HG02970 (cell line): Measurements from ENCODE around the gene AKNA.

Experiments
- ATAC-seq: cut with Tn5 transposase; IDR thresholded peaks from one replicate; pipeline ENCODE4 v1.9.1; 2021; ENCODE audit warnings: mild to moderate bottlenecking, moderate library complexity, moderate number of reproducible peaks; ENCODE audit not compliant: unreplicated experiment, low FRiP score

The AKNA gene, protein sequence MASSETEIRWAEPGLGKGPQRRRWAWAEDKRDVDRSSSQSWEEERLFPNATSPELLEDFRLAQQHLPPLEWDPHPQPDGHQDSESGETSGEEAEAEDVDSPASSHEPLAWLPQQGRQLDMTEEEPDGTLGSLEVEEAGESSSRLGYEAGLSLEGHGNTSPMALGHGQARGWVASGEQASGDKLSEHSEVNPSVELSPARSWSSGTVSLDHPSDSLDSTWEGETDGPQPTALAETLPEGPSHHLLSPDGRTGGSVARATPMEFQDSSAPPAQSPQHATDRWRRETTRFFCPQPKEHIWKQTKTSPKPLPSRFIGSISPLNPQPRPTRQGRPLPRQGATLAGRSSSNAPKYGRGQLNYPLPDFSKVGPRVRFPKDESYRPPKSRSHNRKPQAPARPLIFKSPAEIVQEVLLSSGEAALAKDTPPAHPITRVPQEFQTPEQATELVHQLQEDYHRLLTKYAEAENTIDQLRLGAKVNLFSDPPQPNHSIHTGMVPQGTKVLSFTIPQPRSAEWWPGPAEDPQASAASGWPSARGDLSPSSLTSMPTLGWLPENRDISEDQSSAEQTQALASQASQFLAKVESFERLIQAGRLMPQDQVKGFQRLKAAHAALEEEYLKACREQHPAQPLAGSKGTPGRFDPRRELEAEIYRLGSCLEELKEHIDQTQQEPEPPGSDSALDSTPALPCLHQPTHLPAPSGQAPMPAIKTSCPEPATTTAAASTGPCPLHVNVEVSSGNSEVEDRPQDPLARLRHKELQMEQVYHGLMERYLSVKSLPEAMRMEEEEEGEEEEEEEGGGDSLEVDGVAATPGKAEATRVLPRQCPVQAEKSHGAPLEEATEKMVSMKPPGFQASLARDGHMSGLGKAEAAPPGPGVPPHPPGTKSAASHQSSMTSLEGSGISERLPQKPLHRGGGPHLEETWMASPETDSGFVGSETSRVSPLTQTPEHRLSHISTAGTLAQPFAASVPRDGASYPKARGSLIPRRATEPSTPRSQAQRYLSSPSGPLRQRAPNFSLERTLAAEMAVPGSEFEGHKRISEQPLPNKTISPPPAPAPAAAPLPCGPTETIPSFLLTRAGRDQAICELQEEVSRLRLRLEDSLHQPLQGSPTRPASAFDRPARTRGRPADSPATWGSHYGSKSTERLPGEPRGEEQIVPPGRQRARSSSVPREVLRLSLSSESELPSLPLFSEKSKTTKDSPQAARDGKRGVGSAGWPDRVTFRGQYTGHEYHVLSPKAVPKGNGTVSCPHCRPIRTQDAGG (N-terminal part only)

DNA sequence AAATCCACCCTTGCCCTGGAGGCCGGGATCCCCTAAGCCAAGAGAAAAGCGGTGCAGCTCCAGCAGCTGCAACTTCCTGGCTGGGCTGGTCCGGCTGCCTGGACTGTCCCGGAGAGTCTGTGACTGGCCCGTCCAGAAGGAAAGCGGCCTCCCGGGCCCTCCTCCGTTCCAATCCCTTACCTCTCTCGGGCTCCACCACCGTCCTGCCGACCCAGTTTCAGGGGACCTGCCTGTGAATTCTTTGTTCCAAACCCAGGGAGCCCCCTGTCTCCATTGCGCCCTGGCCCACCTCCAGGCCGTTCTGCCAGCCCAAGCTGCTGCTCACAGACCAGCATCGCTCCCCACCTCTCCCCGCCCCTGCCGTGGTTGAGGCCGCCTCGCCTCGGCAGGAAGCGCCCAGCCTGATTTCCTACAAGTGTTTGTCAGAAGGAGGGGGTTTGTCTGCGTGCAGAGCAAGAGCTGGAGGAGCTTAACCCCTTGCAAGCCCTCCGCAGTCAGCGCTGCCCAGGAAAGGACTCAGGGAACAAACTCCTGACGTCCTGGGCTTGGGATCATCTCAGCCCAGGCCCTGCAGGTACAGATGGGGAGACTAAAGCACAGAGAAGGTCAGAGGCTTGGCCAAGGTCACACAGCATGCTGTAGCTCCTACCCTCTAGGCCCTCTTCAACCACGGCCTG lies at the start of gene AKNA:
Gene AKNA (minus strand): TSS at position 303 of the 677 bp plus-strand sequence. CDS start 6,649 bp downstream, outside the sequence.
- ATAC-seq = no peak

DNA sequence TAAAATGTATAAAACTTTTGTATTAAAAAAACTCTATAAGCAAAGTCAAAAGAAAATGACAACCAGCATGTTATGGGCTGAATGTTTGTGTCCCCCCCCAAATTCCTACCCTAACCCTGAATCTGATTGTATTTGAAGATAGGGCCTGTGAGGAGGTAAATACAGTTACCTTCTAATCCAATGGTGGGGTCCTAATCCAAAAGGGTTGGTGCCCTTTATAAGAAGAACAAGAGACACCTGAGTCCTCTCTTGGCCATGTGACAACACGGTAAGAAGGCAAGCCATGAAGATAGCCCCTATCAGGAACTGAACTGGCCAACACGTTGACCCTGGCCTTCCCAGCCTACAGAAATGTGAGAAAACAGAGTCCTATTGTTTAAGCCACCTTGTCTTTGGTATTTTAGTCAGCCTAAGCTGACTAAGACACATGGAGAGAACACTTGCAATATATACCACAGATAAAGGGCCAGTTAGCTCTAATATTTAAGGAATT lies 49.7 kb upstream of the AKNA start:
- no peak for ATAC-seq

DNA sequence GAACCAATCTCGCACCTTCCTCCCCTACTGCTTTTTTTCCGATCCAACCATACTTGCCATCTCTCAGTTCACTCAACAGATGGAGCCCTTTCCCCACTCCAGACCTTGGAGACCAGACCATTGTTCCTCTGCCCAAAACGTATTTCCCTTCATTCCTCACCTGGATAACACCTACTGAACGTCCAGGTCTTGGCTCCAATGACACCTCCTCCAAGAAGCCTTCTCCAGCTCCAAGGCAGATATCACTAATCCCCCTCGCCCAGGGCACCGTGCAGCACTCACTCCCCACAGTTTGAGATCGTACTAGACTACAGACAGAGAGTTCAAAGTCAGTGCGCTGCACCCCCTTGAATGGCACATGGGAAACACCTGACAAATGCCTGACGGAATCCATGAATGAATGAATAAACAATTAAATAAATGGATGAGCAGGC lies 47.1 kb upstream of the AKNA start:
- ATAC-seq = no peak

DNA sequence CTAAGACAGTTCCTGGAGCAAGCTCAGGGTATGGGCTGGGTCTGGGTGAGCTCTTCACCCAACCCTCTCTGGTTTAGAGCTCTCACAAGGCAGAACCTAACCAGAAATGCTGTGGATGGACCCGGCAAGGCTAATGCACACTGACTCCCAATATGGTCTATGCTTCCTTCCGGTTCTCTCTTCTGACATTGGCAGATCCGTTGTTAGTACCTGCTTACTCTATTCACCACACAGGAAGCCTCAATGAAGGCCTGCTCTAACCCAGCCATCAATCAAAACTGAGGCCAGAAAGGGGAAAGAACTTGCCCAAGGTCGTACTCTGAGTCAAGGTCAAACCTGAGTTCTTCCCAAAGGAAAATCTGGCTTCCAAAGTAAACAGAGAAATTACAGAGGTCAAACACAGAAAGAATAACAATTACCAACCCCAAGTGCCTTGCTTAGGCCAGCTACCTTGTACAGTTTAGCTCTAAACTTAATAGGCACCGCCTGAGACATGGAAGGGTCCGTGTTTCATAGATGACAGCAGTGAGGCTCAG lies 46.0 kb upstream of the AKNA start:
- no peak for ATAC-seq

DNA sequence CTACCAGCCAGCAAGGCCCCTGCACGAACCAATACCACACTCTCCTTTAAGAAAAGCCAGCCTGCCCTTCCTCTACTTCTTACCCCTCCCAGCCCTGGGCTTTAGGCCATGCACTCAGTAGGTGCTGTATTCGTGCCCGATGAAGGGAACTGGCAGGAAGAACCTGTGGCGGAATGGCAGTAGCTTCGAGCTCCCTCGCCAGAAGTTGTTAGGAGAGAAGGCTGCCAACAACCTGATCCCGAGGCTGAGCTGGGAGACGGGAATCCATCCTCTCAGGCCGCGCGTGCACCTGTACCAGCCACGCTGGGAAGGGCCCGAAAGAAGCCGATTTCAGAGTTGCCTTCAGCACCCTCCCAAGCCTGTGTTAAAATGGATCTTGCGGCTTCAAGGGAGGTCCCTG lies 45.3 kb upstream of the AKNA start:
- ATAC-seq = no peak

DNA sequence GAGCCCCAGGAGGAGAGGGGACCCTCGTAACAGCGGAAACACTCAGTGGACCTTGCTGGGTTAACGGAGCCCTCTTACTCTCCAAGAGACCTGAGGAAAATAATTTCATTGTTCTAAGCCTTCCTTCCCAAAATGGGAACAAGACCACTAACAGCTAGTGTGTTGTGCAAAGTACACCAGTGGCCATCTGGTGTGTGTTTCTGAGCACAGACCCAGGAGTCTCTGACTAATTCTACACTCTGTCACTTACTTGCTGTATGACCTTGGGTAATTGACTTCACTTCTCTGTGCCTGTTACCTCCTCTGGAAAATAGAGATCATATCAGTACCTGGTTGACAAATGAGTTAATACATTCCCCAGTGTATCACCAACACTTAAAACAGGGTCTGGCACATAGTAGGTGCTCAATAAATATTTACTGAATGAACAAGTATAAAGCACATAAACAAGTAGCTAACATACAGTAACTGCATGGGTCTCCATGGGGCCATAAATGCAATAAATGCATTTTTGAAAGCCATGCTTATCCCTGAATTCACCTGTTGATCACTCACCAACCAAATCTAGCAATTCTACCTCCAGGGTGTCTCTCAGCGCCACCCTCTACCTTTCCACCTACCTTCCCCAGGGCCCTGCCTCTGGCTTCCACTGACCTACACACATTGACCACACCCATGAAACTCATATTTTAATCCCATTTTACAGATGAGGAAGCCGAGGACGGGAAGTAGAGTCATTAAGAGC lies 44.7 kb upstream of the AKNA start:
- ATAC-seq = no peak

DNA sequence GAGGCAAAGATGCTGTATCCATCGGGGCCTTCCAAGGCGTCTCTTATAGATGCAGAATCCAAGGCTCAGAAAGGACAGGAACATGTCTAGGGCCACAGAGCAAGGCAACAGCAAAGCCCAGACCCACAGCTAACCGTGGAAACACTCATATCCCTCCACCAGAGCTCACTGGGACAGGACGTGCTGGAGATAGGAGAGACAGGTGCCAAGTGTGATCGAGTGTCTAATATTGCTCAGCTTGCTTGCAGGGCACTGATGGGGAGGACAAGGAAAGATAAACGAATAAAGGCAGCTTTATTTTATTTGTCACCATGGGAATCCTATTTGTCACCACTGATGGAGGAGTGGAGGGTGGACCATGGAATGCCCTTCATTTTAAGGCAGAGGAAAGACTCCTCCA lies 44.0 kb upstream of the AKNA start:
- ATAC-seq = no peak

DNA sequence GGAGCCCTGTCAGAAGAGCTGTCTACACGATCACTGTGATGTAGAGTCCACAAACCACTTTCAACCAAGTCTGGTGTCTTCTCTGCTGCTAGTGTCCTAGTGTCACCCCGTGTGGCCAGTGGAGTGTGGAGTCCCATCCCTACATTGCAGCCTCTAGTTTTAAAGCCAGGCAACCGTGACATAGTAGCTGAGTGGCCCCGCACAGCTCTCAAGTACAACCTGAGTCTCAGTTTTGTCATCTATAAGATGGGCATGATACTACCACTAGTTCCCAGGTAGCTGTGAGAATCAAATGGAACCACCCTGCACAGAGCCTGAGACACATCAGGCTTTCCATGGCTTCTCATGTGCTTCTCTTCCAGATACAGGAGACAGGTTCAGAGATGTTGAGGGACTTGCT lies 43.2 kb upstream of the AKNA start:
- ATAC-seq = no peak

DNA sequence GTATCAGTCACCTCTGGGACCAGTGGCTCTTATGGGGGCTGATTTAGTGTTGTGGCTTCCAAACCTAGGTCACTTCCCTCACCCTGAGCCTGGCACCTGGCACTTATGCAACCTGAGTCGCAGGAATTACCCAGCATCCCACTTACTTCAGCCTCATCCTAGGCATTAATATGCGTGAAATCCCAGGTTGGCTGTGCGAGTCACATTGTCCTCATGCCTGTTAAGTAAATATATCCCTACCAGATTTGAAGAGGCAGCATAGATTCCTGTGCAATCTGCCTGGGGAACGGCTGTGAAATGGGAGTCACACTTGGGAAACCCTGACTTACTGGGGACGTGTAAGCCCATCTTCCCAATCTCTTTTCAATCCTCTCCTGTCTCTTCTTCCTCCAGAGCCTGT lies 42.7 kb upstream of the AKNA start:
- no peak for ATAC-seq

DNA sequence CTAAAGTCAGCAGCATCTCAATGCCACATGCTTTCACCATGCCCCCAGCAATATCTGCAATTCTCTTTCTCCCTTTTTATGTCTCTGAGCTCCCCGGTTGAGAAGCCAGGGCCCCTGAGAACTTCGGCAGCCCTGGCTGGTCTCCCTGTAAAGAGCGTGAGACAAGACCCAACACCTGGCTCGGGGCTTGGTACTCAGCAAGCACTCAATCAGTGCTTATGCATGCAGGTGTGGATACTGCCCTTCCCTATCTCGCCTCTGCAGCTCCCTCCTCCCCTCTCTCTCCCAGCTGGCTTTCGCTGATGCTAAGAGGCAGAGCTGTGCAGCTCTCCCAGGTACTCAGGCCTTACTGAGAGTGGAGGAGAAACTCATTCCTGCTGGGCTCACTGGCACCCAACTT lies 41.7 kb upstream of the AKNA start:
- no peak for ATAC-seq

DNA sequence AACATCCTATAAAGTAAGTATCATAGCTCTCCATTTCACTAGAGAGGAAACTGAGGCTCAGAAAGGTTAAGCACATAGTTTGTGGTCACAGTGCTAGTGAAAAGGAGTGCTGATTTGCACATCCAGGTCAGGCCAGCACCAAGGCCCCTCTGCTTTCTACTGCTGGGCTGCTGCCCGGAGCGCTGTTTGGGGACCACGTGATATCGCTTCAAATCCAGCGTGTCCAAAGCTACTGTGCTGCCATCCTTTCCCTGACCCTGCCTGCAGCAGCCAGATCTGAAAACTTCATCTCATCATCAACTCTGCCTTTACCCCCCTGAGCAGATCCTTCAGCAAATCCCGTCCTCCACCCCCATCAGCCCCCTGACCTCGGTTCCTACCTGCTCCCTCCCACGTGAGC lies 40.7 kb upstream of the AKNA start:
- no peak for ATAC-seq

DNA sequence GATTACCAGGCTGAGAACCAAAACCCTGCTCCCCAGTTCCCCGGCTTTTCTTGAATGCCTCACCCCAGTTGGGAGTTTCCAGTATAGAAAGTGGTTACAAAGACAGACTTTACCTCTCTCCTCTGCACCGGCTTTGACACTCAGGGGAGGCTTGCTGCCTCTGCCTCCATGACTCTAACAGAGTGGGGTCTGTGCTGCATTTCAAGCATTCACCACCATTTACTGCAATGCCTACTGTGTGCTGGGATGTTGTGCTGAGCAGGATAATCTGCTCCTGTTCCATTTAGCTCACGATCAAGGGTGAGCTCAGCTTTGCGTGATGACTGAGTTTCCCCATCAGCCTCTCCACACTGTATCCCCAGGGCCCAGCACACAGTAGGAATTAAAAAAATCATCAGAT lies 39.9 kb upstream of the AKNA start:
- no peak for ATAC-seq

DNA sequence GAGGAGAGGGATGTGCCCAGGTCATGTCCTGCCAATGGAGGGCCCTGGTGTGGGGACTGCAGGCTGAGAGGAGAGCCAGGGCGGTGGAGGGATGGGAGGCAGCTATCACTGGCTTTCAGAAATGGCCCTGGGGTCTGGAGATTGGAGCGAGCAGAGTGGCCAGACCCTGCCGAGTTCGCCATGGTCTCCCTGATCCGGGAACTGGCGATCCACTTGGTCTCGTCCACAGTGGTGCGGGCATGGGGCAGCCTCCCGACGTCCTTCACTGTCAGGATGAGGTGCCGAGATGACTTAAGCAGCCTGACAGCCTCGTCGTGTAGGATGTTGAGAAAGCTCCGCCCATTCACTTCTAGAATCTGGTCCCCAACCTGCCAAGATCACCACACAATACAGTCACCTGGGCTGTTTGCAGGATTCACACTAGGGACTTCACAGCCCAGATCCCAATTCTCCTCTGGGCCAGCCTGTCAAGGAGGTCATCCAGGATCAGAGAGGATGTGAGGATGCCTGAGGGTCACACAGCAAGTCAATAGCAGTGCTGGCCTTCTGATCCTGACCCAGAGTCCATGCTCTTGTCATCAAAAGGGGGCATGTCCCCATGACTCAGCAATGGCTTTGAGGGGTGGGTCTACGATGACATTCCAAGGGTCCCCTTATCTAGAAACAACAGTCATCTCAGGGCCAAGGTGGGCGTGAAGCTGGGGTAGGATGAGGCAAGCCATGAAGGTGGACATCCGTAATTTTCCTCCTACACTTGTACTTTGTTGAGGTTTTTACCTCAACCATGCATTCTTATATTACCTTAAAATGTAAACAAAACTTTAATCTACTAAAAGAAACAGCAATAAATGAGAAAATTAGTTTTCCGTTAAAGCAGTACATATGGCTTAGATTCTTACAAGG lies 38.5 kb upstream of the AKNA start:
- no peak for ATAC-seq

DNA sequence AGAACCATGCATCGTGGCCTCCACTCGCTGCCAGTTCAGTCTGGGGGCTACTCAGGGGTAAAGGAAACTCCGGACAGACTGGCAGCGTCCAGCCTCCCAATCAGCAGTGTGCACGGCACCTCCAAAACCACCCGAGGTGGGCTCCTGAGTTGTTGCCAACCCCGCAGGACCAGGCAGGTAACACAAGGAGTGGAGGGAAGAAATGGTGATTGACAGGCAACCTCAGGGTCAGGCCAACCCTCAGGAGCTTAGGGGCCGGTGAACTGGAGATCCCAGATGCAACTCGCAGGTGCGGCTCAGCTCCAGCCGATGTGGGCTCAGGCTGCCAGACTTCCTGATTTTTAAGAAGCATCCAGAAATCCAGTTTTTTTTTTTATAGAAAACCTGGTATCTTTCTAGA lies 37.3 kb upstream of the AKNA start:
- ATAC-seq = no peak

DNA sequence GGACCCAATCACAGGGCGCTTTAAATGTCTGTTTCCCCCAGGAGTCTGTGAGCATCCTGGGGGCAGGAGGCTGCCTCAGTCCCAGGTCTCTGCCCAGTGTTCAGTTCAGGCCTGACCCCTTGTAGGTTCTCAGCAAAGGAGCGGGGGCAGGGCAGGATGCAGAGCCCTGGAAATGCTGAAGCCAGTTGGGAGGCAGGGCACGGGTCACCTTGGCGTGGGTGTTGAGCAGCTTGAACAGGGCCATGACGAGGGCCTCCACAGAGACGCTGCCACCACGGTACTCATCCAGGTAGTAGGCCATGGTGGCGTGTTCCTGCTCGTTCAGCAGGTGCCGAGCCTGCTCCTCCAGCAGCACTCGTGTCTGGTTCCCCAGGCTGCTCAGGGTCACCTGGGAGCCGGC lies 36.3 kb upstream of the AKNA start:
- no peak for ATAC-seq

DNA sequence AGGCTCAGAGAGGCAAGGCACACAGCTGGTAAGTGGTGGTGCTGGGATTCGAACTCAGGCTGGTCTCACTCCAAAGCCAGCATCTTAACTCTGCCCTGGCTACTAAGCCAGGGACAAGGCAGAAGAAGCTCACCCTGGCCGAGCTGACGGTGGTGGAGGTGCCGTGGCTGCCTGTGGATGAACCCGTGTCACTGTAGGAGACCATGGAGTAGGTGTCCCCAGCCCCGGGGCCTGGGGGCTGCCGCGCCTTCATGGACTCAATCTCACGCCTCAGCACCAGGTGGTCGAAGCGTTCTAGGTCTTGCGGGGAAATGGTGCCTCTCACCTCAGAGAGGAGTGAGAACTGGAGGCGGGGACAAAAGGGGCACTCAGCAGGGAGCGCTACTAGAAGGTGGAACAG lies 35.4 kb upstream of the AKNA start:
- no peak for ATAC-seq

DNA sequence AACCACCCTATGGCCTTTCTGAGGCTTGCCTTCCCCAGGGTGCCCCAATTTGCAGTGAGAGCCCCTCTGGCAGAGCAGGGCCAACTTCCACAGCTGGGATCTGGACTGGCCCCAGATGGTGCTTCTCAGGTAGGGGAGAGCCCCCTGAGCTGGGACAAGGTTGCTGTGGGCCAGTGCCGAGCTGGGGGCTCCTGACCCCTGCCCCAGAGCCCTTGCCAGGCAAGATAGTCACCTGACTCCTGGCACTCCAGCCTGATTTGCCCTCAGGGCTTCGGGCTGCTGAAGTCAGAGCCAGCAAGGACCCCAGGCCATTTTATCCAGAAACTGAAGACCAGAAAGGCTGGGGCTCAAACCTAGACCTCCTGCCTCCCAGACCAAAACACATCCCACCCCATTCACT lies 33.4 kb upstream of the AKNA start:
- ATAC-seq = no peak

DNA sequence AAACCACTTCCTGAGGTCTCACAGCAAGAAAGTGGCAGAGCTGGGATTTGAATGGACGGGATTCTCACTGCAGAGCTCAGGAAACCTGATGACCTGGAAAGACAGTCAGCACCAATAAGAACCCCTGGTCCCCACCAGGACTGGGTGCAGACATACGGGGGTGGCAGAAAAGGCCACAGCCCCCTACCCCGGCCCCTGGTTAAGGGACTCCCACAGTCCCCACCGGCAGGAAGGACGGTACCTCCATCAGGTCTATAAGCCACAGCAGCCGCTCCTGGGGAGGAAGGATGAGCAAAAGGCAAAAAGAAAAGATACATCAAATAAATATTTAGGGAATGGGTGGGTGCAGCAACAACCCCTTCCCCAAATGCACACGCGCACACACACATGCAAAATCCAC lies 32.0 kb upstream of the AKNA start:
- ATAC-seq = no peak
